Retinal pigment epithelial cell (primary cell): ENCODE results near the gene ADAM19.

Experiments used
- DNase-seq: peaks from one replicate; pipeline ENCODE4 v3.0.0-alpha.2; 2010; ENCODE audit warnings: low read depth
- H3K4me3 ChIP-seq: 2 replicates; pipeline ENCODE4 v1.5.1; 2011; ENCODE audit warnings: mild to moderate bottlenecking, low read length, control low read depth, moderate library complexity
- CTCF ChIP-seq: conservative IDR thresholded peaks from 2 replicates; pipeline ENCODE4 v1.5.1; 2011; ENCODE audit warnings: low read depth, low read length, control low read depth, inconsistent platforms

The ADAM19 gene

GRCh38 chr5:157594675-157595459 is 19.3 kb upstream of the ADAM19 start:
- no peak for DNase-seq
- no peak overlapping the region for H3K4me3 ChIP-seq
- TF ChIP-seq CTCF, result no peak

- TF ChIP-seq CTCF, result no peak
- no peak for DNase-seq
- H3K4me3 ChIP-seq, result no peak overlapping the region
These were observed 18.7 kb upstream of the ADAM19 start for GRCh38 chr5:157594257-157594656.

GRCh38 chr5:157593052-157593757 is 17.6 kb upstream of the ADAM19 start:
- TF ChIP-seq CTCF, result no peak
- DNase-seq, result no peak
- H3K4me3 ChIP-seq, result no peak overlapping the region

- TF ChIP-seq CTCF, result no peak
- H3K4me3 ChIP-seq, result no peak overlapping the region
- no peak for DNase-seq
These were observed 17.0 kb upstream of the ADAM19 start for GRCh38 chr5:157592594-157592993.

- no peak overlapping the region for H3K4me3 ChIP-seq
- DNase-seq, result no peak
- no peak for TF ChIP-seq CTCF
These were observed 14.9 kb upstream of the ADAM19 start for GRCh38 chr5:157590478-157590877.

- no peak for DNase-seq
- TF ChIP-seq CTCF, result no peak
- no peak overlapping the region for H3K4me3 ChIP-seq
These were observed 9.1 kb upstream of the ADAM19 start for GRCh38 chr5:157584628-157585027.
